Astrocyte of the cerebellum (primary cell): ENCODE measurements around the gene CHMP2B.

Experiments used
- DNase-seq: peaks from one replicate; pipeline ENCODE4 v3.0.0-alpha.2; 2011; ENCODE audit warnings: low read depth
- H3K4me3 ChIP-seq: 2 replicates; pipeline ENCODE4 v1.5.1; 2011; ENCODE audit warnings: mild to moderate bottlenecking, low read depth, low read length, moderate library complexity
- in situ Hi-C: cut with HindIII; loops from 2 replicates; pipeline ENCODE4 v1.10.0; 2017; ENCODE audit warnings: low sequenced_read_pairs
- TF ChIP-seq, protein P1 (sequence below): IDR thresholded peaks from 2 replicates; pipeline ENCODE4 v1.5.1; 2012; ENCODE audit warnings: low read length, low read depth, moderate library complexity, mild to moderate bottlenecking; ENCODE audit errors: missing control alignments

Gene CHMP2B

DNA sequence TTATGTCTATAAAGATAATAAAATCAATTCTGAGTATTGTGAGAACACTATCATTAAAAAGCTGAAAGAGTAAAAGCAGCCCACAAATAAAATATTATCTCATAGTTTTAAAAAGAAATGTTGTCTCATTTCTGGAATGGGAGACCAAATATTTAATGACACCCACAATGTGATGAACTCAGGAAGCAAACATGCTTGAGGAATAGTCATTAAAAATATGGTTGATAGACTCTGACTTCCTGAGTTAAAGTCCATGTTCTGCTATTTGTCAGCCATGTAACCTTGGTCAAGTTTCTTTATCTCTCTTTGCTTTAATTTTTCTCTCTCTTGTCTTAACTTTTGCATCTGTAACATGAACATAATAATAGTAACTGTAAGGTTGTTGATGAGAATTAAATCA lies 35.5 kb upstream of the CHMP2B start:
- no peak for DNase-seq
- in situ Hi-C loops, result no loop called here

DNA sequence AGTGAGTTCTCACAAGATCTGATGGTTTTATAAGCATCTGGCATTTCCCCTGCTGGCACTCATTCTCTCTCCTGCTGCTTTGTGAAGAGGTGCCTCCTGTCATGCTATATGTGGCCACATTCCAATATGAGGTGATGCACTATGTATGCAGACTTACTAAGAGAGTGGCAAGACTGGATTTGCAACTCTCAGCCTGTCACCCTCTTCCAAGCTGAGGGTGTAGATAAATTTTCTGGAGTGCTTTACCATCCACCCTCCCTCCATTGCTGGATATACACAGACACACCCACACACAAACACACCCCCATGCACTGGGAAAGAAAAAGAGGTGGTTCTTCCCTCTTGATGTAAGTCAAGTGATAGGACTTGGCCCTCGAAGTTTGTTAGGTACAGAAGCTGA lies 30.2 kb upstream of the CHMP2B start:
- no peak for DNase-seq
- no peak overlapping the region for H3K4me3 ChIP-seq
- TF ChIP-seq, protein P1, sequence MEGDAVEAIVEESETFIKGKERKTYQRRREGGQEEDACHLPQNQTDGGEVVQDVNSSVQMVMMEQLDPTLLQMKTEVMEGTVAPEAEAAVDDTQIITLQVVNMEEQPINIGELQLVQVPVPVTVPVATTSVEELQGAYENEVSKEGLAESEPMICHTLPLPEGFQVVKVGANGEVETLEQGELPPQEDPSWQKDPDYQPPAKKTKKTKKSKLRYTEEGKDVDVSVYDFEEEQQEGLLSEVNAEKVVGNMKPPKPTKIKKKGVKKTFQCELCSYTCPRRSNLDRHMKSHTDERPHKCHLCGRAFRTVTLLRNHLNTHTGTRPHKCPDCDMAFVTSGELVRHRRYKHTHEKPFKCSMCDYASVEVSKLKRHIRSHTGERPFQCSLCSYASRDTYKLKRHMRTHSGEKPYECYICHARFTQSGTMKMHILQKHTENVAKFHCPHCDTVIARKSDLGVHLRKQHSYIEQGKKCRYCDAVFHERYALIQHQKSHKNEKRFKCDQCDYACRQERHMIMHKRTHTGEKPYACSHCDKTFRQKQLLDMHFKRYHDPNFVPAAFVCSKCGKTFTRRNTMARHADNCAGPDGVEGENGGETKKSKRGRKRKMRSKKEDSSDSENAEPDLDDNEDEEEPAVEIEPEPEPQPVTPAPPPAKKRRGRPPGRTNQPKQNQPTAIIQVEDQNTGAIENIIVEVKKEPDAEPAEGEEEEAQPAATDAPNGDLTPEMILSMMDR, result no peak
- in situ Hi-C loops, result no loop called here

More for the DNA sequence above, 35.5 kb upstream of the CHMP2B start:
- TF ChIP-seq, protein P1, result no peak
- H3K4me3 ChIP-seq, result no peak overlapping the region

DNA sequence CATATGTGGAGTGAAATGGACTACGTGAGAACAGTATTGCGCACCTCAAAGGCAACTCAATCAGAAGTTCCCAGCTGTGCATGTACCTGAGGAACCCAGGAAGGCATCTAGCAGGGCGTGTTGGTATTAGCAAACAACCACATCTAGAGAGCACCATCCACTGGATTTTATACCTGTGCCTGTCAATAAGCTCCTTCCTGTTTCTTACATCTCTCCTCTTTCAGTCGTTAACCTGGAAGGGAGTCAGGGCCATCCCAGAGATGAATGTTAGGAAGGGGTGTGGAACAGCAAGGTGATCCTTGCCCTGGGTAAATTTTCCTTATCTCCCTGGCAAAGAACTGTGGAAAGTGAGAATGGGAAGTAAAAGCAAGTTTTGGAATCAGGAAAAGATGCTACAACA lies 29.6 kb upstream of the CHMP2B start:
- no peak for DNase-seq
- H3K4me3 ChIP-seq, result no peak overlapping the region
- in situ Hi-C loops, result no loop called here
- TF ChIP-seq, protein P1, result no peak

DNA sequence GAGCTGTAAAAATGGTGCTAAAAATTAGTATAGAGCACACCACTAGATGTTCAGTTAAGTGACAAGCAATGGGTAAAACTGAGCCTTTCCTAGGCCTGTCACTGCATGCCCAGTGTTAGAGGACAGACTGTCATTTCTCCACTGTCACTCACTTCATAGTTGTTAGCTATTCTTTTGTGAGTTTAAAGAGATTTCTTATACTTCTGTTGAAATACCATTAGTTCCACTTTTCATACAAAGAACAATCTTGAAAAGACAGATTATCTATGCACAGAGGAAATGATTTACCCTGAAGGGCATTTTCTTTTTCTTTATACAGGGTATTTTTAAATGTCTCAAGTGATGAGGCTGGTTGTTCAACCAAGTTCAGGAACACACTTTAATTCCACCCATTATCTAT lies 28.3 kb upstream of the CHMP2B start:
- in situ Hi-C loops, result no loop called here
- DNase-seq, result no peak
- TF ChIP-seq, protein P1, result no peak
- H3K4me3 ChIP-seq, result no peak overlapping the region

DNA sequence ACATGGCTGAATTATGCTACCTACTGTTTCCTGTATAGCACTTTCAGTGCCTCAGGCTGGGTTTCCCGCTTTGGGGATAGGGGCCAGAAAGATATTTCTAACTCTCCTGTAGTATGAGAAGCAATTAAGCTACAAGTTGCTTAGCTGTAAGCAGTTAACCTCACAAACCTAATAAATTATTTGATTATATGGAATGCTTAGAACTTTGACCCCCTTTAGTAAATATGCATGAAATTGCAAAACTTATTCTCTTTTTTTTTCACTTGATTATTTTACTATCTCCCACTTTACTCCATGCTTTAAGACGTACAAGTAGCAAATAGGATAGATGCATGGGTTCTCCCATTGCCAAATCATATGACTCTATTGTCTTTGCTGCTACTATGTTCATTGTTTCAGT lies 27.5 kb upstream of the CHMP2B start:
- DNase-seq, result no peak
- in situ Hi-C loops, result no loop called here
- H3K4me3 ChIP-seq, result no peak overlapping the region
- TF ChIP-seq, protein P1, result no peak

DNA sequence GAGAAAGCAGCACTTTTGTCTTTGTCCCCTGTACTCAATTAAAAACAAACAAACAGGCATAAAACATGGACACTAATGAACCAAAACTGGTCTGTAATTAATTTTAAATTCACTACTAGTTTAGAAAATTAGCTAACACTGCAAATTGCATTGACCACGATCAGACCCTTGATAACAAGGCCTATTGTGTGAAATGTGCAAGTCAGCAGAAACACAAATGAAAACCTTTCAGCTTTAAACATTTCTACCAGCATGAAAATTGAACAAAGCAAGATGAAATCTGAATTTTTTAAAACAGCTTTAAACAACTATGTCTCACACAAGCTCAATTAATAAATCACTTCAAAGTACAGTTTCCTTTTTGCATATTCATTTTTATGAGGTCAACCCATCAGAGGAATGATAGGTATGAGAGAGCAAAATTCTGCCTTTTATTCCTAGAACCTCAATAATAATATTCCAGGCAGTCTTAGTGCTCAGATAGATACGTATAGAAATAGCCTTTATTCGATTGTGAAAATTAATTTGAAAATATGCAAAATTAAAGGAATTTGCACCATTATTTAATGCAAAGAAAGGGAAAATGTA lies 27.0 kb upstream of the CHMP2B start:
- no peak overlapping the region for H3K4me3 ChIP-seq
- TF ChIP-seq, protein P1, result no peak
- DNase-seq, result no peak
- in situ Hi-C loops, result no loop called here
